Vagina (tissue), 2 donors: ENCODE results near the gene ARMC5. TPM values are rescaled to one million over a fixed set of nuclear protein-coding genes. Genes with fewer than 3 reads are reported as not detected.

Source experiments
- DNase-seq, 2 donors: peaks; one replicate each; pipeline ENCODE4 v3.0.0-alpha.2; 2017; ENCODE audit errors: extremely low spot score in 2 of 2
- H3K27ac ChIP-seq: fragments of 200-600 bp; sonication (generic); one replicate; pipeline ENCODE4 v1.5.1; 2019
- H3K27me3 ChIP-seq: fragments of 200-600 bp; sonication (generic); one replicate; pipeline ENCODE4 v1.5.1; 2019
- H3K36me3 ChIP-seq, 2 donors: fragments of 200-600 bp; sonication (generic); one replicate each; pipeline ENCODE4 v1.5.1; 2017 to 2019
- H3K4me1 ChIP-seq: fragments of 200-600 bp; sonication (generic); one replicate; pipeline ENCODE4 v1.5.1; 2019
- H3K4me3 ChIP-seq, 2 donors: fragments of 200-600 bp; sonication (generic); 1 replicate in 1 of 2; 2 replicates in 1 of 2; pipeline ENCODE4 v1.5.1; 2016 to 2019
- H3K9me3 ChIP-seq: fragments of 200-600 bp; sonication (generic); one replicate; pipeline ENCODE4 v1.5.1; 2019
- CTCF ChIP-seq, 3 experiments: fragments of 450-650 bp in 2 of 3; fragments of 200-600 bp in 1 of 3; sonication (generic) in 1 of 3; IDR thresholded peaks; one replicate each; pipeline ENCODE4 v1.5.1; 2017 to 2019; ENCODE audit warnings: antibody characterized with exemption in 3 of 3, mild to moderate bottlenecking in 2 of 3, moderate library complexity in 2 of 3
- POLR2A ChIP-seq, 2 donors: fragments of 450-650 bp; IDR thresholded peaks; one replicate each; pipeline ENCODE4 v1.6.1; 2017; ENCODE audit warnings: antibody characterized with exemption in 2 of 2, mild to moderate bottlenecking in 2 of 2, moderate library complexity in 2 of 2
- POLR2AphosphoS5 ChIP-seq, 2 donors: sonication (generic); formaldehyde crosslinking; IDR thresholded peaks; one replicate each; pipeline ENCODE4 v1.9.0; 2017; ENCODE audit warnings: antibody characterized with exemption in 2 of 2, mild to moderate bottlenecking in 2 of 2, low read depth in 1 of 2; ENCODE audit not compliant: insufficient read depth in 1 of 2
- intact Hi-C: fragments of 100-400 bp; cut with DNase I; formaldehyde crosslinking; loops from one replicate; pipeline ENCODE4 v1.15.1; 2023
- total RNA-seq: library from RNA; depleted of rRNA; stranded (reverse); fragments of >200 nt; gene quantifications from one replicate; pipeline ENCODE4 v1.2.3, GENCODE V29; 2016

Gene ARMC5
- total RNA-seq, 1 donor from 2014 or later: 11.3 TPM

DNA sequence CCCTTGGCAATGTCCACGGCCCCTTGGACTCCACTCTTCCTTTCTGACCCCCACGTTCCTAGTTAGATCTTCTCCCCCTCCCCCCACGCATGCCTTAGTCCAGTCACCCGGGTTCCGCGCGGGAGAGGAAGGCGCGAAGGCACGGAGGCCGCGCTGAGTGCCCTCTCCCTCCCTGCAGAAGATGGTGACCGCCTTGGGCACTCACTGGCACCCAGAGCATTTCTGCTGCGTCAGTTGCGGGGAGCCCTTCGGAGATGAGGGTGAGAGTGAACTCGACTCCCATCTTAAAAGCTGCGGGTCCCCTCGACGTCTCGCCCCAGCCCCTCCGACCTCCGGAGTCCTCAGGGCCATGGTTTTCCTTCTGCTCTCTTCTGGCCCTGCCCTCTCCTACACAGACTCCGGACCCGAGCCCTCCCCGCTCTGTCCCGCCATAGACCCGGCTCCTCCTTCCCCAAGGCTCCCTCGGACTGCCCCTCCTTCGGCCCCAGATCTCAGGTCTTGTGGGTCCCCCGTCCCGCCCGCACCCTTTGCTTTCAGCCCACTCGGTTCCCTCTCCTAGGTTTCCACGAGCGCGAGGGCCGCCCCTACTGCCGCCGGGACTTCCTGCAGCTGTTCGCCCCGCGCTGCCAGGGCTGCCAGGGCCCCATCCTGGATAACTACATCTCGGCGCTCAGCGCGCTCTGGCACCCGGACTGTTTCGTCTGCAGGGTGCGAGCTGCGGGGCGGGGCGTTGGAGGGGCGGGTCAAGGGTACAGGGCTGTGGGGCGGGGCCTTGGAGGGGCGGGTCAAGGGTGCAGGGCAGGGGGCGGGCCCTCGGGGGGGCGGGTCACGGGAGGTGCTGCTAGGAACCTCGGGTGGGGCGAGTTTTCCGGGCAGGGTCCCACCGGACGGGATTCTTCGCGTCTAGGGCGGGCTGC, 17.3 kb downstream of the ARMC5 start:
- intact Hi-C loops: no loop called here
- H3K27me3 ChIP-seq: no peaks in the 10 kb centered on the region
- H3K9me3 ChIP-seq: no peaks in the 10 kb centered on the region
- H3K36me3 ChIP-seq: peaks cover 0 to 46% of the 10 kb centered on the region in 2 donors
- TF ChIP-seq CTCF (IDR thresholded peaks at IDR 0.05) (no peak), POLR2A (IDR thresholded peaks at IDR 0.05) (no peak), POLR2AphosphoS5 (IDR thresholded peaks at IDR 0.05; ENCODE audit: insufficient read depth in 1 of 2, low read depth in 1 of 2) (peak in 1 of 2 donors; percentile 54)
- H3K4me1 ChIP-seq: peaks cover 32% of the 10 kb centered on the region
- no peak for DNase-seq
- H3K27ac ChIP-seq: no peak overlapping the region
- peak overlapping the region; percentile 13 to 19 for H3K4me3 ChIP-seq

DNA sequence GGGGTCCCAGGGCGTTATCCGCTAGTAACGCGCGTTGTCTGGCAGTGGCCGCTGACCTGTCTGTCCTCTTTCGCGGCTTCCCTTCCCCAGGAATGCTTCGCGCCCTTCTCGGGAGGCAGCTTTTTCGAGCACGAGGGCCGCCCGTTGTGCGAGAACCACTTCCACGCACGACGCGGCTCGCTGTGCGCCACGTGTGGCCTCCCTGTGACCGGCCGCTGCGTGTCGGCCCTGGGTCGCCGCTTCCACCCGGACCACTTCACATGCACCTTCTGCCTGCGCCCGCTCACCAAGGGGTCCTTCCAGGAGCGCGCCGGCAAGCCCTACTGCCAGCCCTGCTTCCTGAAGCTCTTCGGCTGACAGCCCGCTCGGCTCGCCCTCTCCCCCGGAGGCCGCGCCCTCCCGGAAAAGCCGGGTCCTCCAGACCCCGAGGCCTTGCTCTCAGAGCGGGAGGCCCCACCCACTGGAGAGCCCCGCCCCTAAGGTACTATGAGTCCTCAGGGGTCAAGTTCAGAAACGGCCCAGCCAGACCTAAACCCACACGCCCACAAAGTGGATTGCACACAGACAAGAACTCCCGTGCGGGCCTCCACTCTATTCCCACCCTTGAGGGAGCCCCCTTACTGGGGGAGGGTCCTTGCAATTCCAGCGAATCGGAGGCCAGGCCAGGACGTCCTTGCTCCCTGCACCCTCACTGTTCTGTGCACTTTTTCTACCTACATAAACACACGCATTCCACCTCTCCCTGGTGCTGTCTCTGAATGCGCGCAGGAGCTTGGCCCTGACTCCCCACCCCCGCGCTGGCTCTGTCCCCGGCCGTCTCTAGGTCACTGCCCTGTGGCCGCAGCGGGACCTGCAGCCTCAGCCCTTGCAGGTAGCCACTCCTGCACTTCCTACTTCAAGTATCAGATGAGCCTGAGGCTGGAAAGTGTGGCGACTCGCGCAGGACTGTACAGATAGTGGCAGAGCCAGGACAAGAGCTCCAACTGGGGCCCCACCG, 18.2 kb downstream of the ARMC5 start:
- DNase-seq: no peak
- Histone ChIP-seq H3K36me3 (peaks cover 0 to 46% of the 10 kb centered on the region in 2 donors), H3K4me1 (peaks cover 26% of the 10 kb centered on the region), H3K27me3 (no peaks in the 10 kb centered on the region), H3K27ac (no peak overlapping the region), H3K4me3 (peak overlapping the region in 1 of 2 donors; percentile 19), H3K9me3 (no peaks in the 10 kb centered on the region)
- no peak for TF ChIP-seq POLR2AphosphoS5 (IDR thresholded peaks at IDR 0.05; ENCODE audit: insufficient read depth in 1 of 2, low read depth in 1 of 2)
- no peak for TF ChIP-seq CTCF (IDR thresholded peaks at IDR 0.05)
- TF ChIP-seq POLR2A (IDR thresholded peaks at IDR 0.05): no peak
- intact Hi-C loops: no loop called here

DNA sequence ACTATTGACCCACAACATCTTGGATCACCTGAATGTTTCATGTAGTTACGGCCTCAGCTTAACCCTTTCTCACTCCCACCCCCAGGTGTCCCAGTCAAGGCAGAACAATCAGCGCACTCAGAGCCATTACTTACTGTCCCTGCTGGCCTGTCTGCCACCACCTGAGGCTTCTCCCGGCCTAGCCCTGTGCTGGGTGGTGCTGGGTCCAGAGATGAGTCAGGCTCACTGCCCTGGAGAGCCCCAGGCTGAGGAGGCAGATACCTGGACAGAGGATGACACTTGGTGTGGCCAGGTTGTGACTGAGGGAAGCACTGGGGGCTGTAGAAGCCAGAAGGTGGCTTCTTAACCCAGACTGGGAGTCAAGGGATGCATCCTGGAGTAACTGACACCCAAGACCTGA, 19.7 kb downstream of the ARMC5 start:
- Histone ChIP-seq H3K4me1 (peaks cover 11% of the 10 kb centered on the region), H3K27me3 (no peaks in the 10 kb centered on the region), H3K9me3 (no peaks in the 10 kb centered on the region), H3K36me3 (peaks cover 0 to 38% of the 10 kb centered on the region in 2 donors), H3K4me3 (no peak overlapping the region), H3K27ac (no peak overlapping the region)
- peak in 1 of 2 donors; percentile 19 for TF ChIP-seq POLR2AphosphoS5 (IDR thresholded peaks at IDR 0.05; ENCODE audit: insufficient read depth in 1 of 2, low read depth in 1 of 2)
- TF ChIP-seq POLR2A (IDR thresholded peaks at IDR 0.05): no peak
- intact Hi-C loops: no loop called here
- DNase-seq: no peak

DNA sequence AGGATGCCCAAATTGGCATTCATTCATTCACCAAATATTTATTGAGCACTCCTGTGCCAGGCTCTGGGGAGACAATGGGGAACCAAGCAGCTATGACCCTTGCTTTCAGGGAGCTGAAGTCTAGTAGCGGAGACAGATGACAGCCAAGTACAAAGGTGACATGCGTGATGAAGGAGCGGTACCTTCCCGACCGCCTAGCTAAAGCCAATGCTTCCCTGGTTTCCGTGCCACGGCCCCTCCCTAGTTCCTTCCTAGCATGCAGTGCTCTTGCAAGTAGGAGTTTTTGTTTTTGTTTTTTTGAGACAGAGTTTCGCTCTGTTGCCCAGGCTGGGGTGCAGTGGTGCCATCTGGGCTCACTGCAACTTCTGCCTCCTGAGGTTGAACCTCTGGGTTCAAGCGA, 20.4 kb downstream of the ARMC5 start:
- TF ChIP-seq POLR2A (IDR thresholded peaks at IDR 0.05) (no peak), CTCF (IDR thresholded peaks at IDR 0.05) (no peak), POLR2AphosphoS5 (IDR thresholded peaks at IDR 0.05; ENCODE audit: insufficient read depth in 1 of 2, low read depth in 1 of 2) (no peak)
- DNase-seq: no peak
- intact Hi-C loops: no loop called here
- H3K9me3 ChIP-seq: no peaks in the 10 kb centered on the region
- H3K27ac ChIP-seq: no peak overlapping the region
- peaks cover 11% of the 10 kb centered on the region for H3K4me1 ChIP-seq
- H3K4me3 ChIP-seq: no peak overlapping the region
- peaks cover 0 to 30% of the 10 kb centered on the region in 2 donors for H3K36me3 ChIP-seq
- H3K27me3 ChIP-seq: no peaks in the 10 kb centered on the region

DNA sequence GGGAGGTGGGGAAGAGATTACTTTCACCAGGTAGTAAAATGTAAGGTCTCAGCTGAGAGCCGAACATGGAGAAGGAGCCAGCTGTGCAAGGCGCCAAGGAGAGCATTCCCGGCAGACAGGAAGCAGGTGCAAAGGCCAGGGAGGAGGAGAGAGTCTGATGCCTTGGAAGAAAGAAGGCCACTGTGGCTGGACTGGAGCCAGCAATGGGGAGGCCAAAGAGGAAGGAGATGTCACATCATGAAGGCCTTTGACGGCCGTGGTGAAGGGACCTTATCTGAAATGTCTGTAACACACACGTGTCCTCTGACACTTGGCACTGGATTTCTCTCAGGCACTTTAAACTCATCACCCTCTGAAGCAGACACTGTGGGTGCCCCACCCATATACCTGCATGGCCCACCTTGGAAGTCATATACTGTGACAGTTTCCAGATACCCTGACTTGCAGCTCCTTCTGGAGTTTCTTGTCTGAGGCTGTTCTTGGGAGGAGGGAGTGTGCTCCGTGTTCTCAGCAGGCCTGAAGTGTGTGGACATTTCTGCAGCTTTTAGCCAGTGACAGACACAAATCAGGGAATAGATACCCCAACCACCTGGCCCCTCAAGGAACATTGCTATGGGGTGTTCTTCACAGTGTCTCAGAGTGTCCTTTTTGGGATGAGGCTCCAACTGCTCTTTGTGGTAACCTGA, 21.7 kb downstream of the ARMC5 start:
- intact Hi-C loops: no loop called here
- no peaks in the 10 kb centered on the region for H3K27me3 ChIP-seq
- H3K27ac ChIP-seq: no peak overlapping the region
- H3K4me3 ChIP-seq: no peak overlapping the region
- H3K36me3 ChIP-seq: peaks cover 0 to 21% of the 10 kb centered on the region in 2 donors
- peaks cover 11% of the 10 kb centered on the region for H3K4me1 ChIP-seq
- H3K9me3 ChIP-seq: no peaks in the 10 kb centered on the region
- TF ChIP-seq CTCF (IDR thresholded peaks at IDR 0.05) (no peak), POLR2AphosphoS5 (IDR thresholded peaks at IDR 0.05; ENCODE audit: insufficient read depth in 1 of 2, low read depth in 1 of 2) (no peak), POLR2A (IDR thresholded peaks at IDR 0.05) (no peak)
- DNase-seq: no peak
